ENCODE data around the gene ROR1. TPM values are rescaled to one million over a fixed set of nuclear protein-coding genes. Genes with fewer than 3 reads are reported as not detected.

The ROR1 gene
- total and polyA plus RNA-seq, 2 of the 4 experiments (the other 2 are of a cell fraction) = 4.4 to 10.0 TPM

GRCh38 chr1:63911049-63911448 is 137.2 kb downstream of the ROR1 start:
- DNase-seq (no peak), ATAC-seq (ENCODE audit: low read depth) (no peak)
- Histone ChIP-seq H3K4me2 (ENCODE audit: low read depth, low read length) (no peak overlapping the region), H3K4me1 (ENCODE audit: control insufficient read depth, insufficient read depth, low read length) (peaks cover 6% of the 10 kb centered on the region; the same call in 1 of the 2 replicates), H3K9me3 (ENCODE audit: control insufficient read depth, insufficient read depth, low read length) (no peaks in the 10 kb centered on the region), H3K4me3 (ENCODE audit: insufficient read depth, low read depth, low read length) (no peak overlapping the region), H3K18ac (ENCODE audit: low read depth, low read length) (no peak overlapping the region), H2BK15ac (ENCODE audit: low read depth, low read length) (no peak overlapping the region), H3K36me3 (ENCODE audit: control insufficient read depth, insufficient read depth, low read length) (no peaks in the 10 kb centered on the region), H3K79me1 (ENCODE audit: low read depth in 1 of 2, low read length in 2 of 2) (no peaks in the 10 kb centered on the region), H4K8ac (ENCODE audit: low read depth in 2 of 2, low read length in 2 of 2) (no peak overlapping the region), H3K9ac (ENCODE audit: low read depth, low read length) (no peak overlapping the region), H3K14ac (replicated peaks; ENCODE audit: low read depth, low read length) (no peak overlapping the region), H2AK5ac (ENCODE audit: low read depth, low read length) (no peak overlapping the region), H3K27me3 (ENCODE audit: control insufficient read depth, insufficient read depth, low read length) (no peaks in the 10 kb centered on the region; the same call in 1 of the 2 replicates), H3K56ac (ENCODE audit: extremely low read depth, insufficient read depth, low read length) (no peak overlapping the region), H3K4ac (ENCODE audit: low read depth, low read length) (no peak overlapping the region), H2BK20ac (ENCODE audit: low read depth, low read length) (no peak overlapping the region), H3K23ac (ENCODE audit: low read depth, low read length) (no peak overlapping the region), H2AK9ac (replicated peaks; ENCODE audit: low read depth, low read length, poor library complexity) (no peak overlapping the region), H4K20me1 (ENCODE audit: insufficient read depth, low read length) (no peaks in the 10 kb centered on the region), H2BK120ac (ENCODE audit: low read depth, low read length) (no peak overlapping the region), H2BK5ac (ENCODE audit: low read depth, low read length, poor library complexity, severe bottlenecking) (no peak overlapping the region), H4K91ac (ENCODE audit: insufficient read depth, low read depth, low read length) (no peak overlapping the region), H4K5ac (ENCODE audit: low read depth, low read length) (no peak overlapping the region), H2AFZ (replicated peaks; ENCODE audit: low read length, poor library complexity) (no peak overlapping the region), H3K9me1 (ENCODE audit: insufficient read depth, low read length) (no peaks in the 10 kb centered on the region), H3K27ac (ENCODE audit: insufficient read depth, low read length) (no peak overlapping the region)
- in situ Hi-C loops (cut with MboI; ENCODE audit: low sequenced_read_pairs) (loop anchor here (10.0 kb wide), 2 partner anchors 136 to 236 kb away; partner anchors contain the start of gene ROR1), intact Hi-C loops (cut with micrococcal nuclease) (loop anchor here (5.0 kb wide), 1 partner anchor 89 kb away; no protein-coding TSS in a partner anchor), dilution Hi-C loops (cut with HindIII; ENCODE audit: low sequenced_read_pairs, unreplicated experiment) (no loop called here)
- TF ChIP-seq FOS (IDR thresholded peaks at IDR 0.05; ENCODE audit: low read depth, low read length) = no peak
- no peak for TF ChIP-seq SMC3 (IDR thresholded peaks at IDR 0.05; ENCODE audit: low read depth, low read length)
- TF ChIP-seq RCOR1 (IDR thresholded peaks at IDR 0.05; ENCODE audit: insufficient replicate concordance, low read length) = no peak
- TF ChIP-seq POLR2A (IDR thresholded peaks at IDR 0.05; ENCODE audit: low read depth, low read length) = no peak
- TF ChIP-seq NFE2L2 (IDR thresholded peaks at IDR 0.05; ENCODE audit: low read depth, low read length) = no peak
- no peak for TF ChIP-seq MAFK (IDR thresholded peaks at IDR 0.05; ENCODE audit: low read depth, low read length)
- no CpG with 5 or more reads among the region's 4 CpGs for WGBS, 2 experiments (ENCODE audit: extremely low coverage in 2 of 2, insufficient read length in 1 of 2)
- CTCF ChIA-PET = no interaction called here
- BruUV-seq (replicated peaks) = no TSS peak
- POLR2A ChIA-PET (ENCODE audit: unreplicated experiment) = no interaction called here
